ENCODE measurements around the gene CIAO1. TPM values are rescaled to one million over a fixed set of nuclear protein-coding genes. Genes with fewer than 3 reads are reported as not detected.

CIAO1 gene
- total and polyA plus RNA-seq, 2 of the 13 experiments (the other 11 are each of a cell fraction or from before 2014, with no cell fraction given) = 99.3 to 120 TPM

- TF ChIP-seq ZNF777 (CRISPR knock-in tag; IDR thresholded peaks at IDR 0.05) = no peak; the same call in 1 of the 2 replicates
- peak; percentile 77 for TF ChIP-seq PHF21A (CRISPR knock-in tag; IDR thresholded peaks at IDR 0.05)
- peak; percentile 96 for TF ChIP-seq CREM (IDR thresholded peaks at IDR 0.05)
- TF ChIP-seq CREM (CRISPR knock-in tag; IDR thresholded peaks at IDR 0.05) = 0 out of 2 replicates have a peak, but pooled peaks have one; percentile 44
- TF ChIP-seq KLF16 (CRISPR knock-in tag; IDR thresholded peaks at IDR 0.05) = peak in 1 of 2 experiments; percentile 89; a peak in 2 of 4 replicates
- TF ChIP-seq, protein P1, sequence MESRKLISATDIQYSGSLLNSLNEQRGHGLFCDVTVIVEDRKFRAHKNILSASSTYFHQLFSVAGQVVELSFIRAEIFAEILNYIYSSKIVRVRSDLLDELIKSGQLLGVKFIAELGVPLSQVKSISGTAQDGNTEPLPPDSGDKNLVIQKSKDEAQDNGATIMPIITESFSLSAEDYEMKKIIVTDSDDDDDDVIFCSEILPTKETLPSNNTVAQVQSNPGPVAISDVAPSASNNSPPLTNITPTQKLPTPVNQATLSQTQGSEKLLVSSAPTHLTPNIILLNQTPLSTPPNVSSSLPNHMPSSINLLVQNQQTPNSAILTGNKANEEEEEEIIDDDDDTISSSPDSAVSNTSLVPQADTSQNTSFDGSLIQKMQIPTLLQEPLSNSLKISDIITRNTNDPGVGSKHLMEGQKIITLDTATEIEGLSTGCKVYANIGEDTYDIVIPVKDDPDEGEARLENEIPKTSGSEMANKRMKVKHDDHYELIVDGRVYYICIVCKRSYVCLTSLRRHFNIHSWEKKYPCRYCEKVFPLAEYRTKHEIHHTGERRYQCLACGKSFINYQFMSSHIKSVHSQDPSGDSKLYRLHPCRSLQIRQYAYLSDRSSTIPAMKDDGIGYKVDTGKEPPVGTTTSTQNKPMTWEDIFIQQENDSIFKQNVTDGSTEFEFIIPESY (CRISPR knock-in tag; IDR thresholded peaks at IDR 0.05) = 0 out of 2 replicates have a peak, but pooled peaks have one; percentile 6
- TF ChIP-seq ATF7 (IDR thresholded peaks at IDR 0.05) = no peak
- TF ChIP-seq ATF7 (CRISPR knock-in tag; IDR thresholded peaks at IDR 0.05) = 0 out of 2 replicates have a peak, but pooled peaks have one; percentile 81
- peak; percentile 90 for TF ChIP-seq MXD3 (CRISPR knock-in tag; IDR thresholded peaks at IDR 0.05)
- TF ChIP-seq ZNF329 (CRISPR knock-in tag; IDR thresholded peaks at IDR 0.05; ENCODE audit: low read depth) = peak; percentile 87
- peak; percentile 30 for TF ChIP-seq MED8 (CRISPR knock-in tag; IDR thresholded peaks at IDR 0.05; ENCODE audit: insufficient replicate concordance)
- no peak; the same call in none of the 2 replicates for TF ChIP-seq ETV6 (CRISPR knock-in tag; conservative IDR thresholded peaks at IDR 0.05)
- peak; percentile 78 for TF ChIP-seq ZNF264 (CRISPR knock-in tag; IDR thresholded peaks at IDR 0.05)
- TF ChIP-seq ZNF3 (CRISPR knock-in tag; IDR thresholded peaks at IDR 0.05) = no peak
- TF ChIP-seq ZNF605 (CRISPR knock-in tag; IDR thresholded peaks at IDR 0.05) = peak; percentile 82
- TF ChIP-seq GABPB1 (CRISPR knock-in tag; IDR thresholded peaks at IDR 0.05) = peak; percentile 99
- TF ChIP-seq ARNTL (CRISPR knock-in tag; IDR thresholded peaks at IDR 0.05) = peak; percentile 81
- TF ChIP-seq KLF9 (CRISPR knock-in tag; IDR thresholded peaks at IDR 0.05; ENCODE audit: low read depth) = no peak
- TF ChIP-seq ZNF317 (CRISPR knock-in tag; IDR thresholded peaks at IDR 0.05) = peak; percentile 67; the same call in 1 of the 2 replicates
- TF ChIP-seq MYPOP (CRISPR knock-in tag; IDR thresholded peaks at IDR 0.05) = peak; percentile 99
- TF ChIP-seq MIER3 (CRISPR knock-in tag; IDR thresholded peaks at IDR 0.05; ENCODE audit: borderline replicate concordance) = peak; percentile 98
- TF ChIP-seq, protein P2, sequence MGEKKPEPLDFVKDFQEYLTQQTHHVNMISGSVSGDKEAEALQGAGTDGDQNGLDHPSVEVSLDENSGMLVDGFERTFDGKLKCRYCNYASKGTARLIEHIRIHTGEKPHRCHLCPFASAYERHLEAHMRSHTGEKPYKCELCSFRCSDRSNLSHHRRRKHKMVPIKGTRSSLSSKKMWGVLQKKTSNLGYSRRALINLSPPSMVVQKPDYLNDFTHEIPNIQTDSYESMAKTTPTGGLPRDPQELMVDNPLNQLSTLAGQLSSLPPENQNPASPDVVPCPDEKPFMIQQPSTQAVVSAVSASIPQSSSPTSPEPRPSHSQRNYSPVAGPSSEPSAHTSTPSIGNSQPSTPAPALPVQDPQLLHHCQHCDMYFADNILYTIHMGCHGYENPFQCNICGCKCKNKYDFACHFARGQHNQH (CRISPR knock-in tag; IDR thresholded peaks at IDR 0.05) = peak; percentile 92
- TF ChIP-seq ZC3H4 (CRISPR knock-in tag; IDR thresholded peaks at IDR 0.05; ENCODE audit: borderline replicate concordance) = no peak; the same call in 1 of the 2 replicates
- TF ChIP-seq, protein P3, sequence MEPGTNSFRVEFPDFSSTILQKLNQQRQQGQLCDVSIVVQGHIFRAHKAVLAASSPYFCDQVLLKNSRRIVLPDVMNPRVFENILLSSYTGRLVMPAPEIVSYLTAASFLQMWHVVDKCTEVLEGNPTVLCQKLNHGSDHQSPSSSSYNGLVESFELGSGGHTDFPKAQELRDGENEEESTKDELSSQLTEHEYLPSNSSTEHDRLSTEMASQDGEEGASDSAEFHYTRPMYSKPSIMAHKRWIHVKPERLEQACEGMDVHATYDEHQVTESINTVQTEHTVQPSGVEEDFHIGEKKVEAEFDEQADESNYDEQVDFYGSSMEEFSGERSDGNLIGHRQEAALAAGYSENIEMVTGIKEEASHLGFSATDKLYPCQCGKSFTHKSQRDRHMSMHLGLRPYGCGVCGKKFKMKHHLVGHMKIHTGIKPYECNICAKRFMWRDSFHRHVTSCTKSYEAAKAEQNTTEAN (CRISPR knock-in tag; conservative IDR thresholded peaks at IDR 0.05) = peak; percentile 72
- TF ChIP-seq ATAD3A (CRISPR knock-in tag; IDR thresholded peaks at IDR 0.05) = no peak
- peak; percentile 81; the same call in 1 of the 2 replicates for TF ChIP-seq HDAC2 (CRISPR knock-in tag; IDR thresholded peaks at IDR 0.05)
Observed at GRCh38 chr2:96265840-96266679, at the start of gene CIAO1, which contains the start of gene TMEM127 (continued).

Data from HepG2 (cell line).